Testis (tissue), 2 donors: Measurements from ENCODE around the gene PPP1R15A.
"Not testable (repeated sequence)": the region's sequence is repeated elsewhere in the genome, so short reads cannot be mapped to it uniquely, and the experiment has no call there.

ENCODE experiments used
- CTCF ChIP-seq, 3 experiments: fragments of 450-650 bp in 2 of 3; fragments of 200-600 bp in 1 of 3; sonication (generic) in 1 of 3; IDR thresholded peaks; one replicate each; pipeline ENCODE4 v1.5.1; 2016 to 2019; ENCODE audit warnings: antibody characterized with exemption in 3 of 3, mild to moderate bottlenecking in 2 of 3, moderate library complexity in 1 of 3
- POLR2A ChIP-seq: fragments of 450-650 bp; IDR thresholded peaks from one replicate; pipeline ENCODE4 v1.6.1; 2017; ENCODE audit warnings: antibody characterized with exemption, mild to moderate bottlenecking, moderate library complexity

GRCh38 chr19:48889496-48889895 is 17.3 kb downstream of the PPP1R15A start:
- TF ChIP-seq CTCF (IDR thresholded peaks at IDR 0.05); POLR2A: not testable (repeated sequence)
